Body of pancreas (tissue), 4 donors: ENCODE results near the gene CTSZ. TPM values are rescaled to one million over a fixed set of nuclear protein-coding genes. Genes with fewer than 3 reads are reported as not detected.
A peak's percentile ranks its signal among the peaks of the same experiment; 100 is the strongest.

Experiments
- ATAC-seq: fragments of 150-250 bp; one replicate; pipeline ENCODE4 v1.9.1; 2016
- DNase-seq, 4 donors: peaks; one replicate each; pipeline ENCODE4 v3.0.0-alpha.2; 2019
- H3K27ac ChIP-seq, 4 donors: fragments of 200-600 bp; sonication (generic); 1 replicate in 3 of 4; 2 replicates in 1 of 4; pipeline versions ENCODE4 v1.5.1 to v1.6.1; 2016 to 2019; ENCODE audit warnings: mild to moderate bottlenecking in 1 of 4, mixed read lengths in 1 of 4, moderate library complexity in 1 of 4
- H3K27me3 ChIP-seq, 2 donors: fragments of 200-600 bp; sonication (generic); one replicate each; pipeline ENCODE4 v1.6.0; 2016; ENCODE audit warnings: mild to moderate bottlenecking in 1 of 2
- H3K36me3 ChIP-seq, 2 donors: fragments of 200-600 bp; sonication (generic); replicated peaks in 1 of 2; 2 replicates each; pipeline ENCODE4 v1.5.1; 2016; ENCODE audit warnings: low read depth in 2 of 2; ENCODE audit not compliant: insufficient read depth in 1 of 2
- H3K4me1 ChIP-seq: fragments of 200-600 bp; sonication (generic); one replicate; pipeline ENCODE4 v1.6.0; 2016
- H3K4me3 ChIP-seq, 2 donors: fragments of 200-600 bp; sonication (generic); 1 replicate in 1 of 2; 2 replicates in 1 of 2; pipeline ENCODE4 v1.5.1; 2016 to 2019
- H3K9me3 ChIP-seq, 3 donors: fragments of 200-600 bp; sonication (generic); 1 replicate in 2 of 3; 2 replicates in 1 of 3; pipeline ENCODE4 v1.5.1; 2016
- POLR2A ChIP-seq, 3 donors: fragments of 450-650 bp; IDR thresholded peaks; one replicate each; pipeline ENCODE4 v1.6.1; 2016; ENCODE audit warnings: antibody characterized with exemption in 3 of 3, mild to moderate bottlenecking in 2 of 3
- WGBS, 2 donors: methylation state at CpG; one replicate each; pipeline ENCODE4 v1.1.5; 2017; 5-methylcytosine and 5-hydroxymethylcytosine counted together
- intact Hi-C: fragments of 100-400 bp; cut with DNase I; formaldehyde crosslinking; loops from one replicate; pipeline ENCODE4 v1.15.1; 2023
- total RNA-seq, 2 donors: library from RNA; depleted of rRNA; stranded (reverse); fragments of >200 nt; gene quantifications; one replicate each; pipeline ENCODE4 v1.1.0, GENCODE V29; 2016
- TF ChIP-seq, protein P1 (sequence below), 7 experiments: fragments of 450-650 bp in 4 of 7; fragments of 200-600 bp in 3 of 7; sonication (generic) in 3 of 7; IDR thresholded peaks; one replicate each; pipeline ENCODE4 v1.5.1; 2016 to 2019; ENCODE audit warnings: antibody characterized with exemption in 7 of 7

Gene CTSZ
- total RNA-seq: 10 to 100 TPM; 54.1 to 89.8 TPM

DNA sequence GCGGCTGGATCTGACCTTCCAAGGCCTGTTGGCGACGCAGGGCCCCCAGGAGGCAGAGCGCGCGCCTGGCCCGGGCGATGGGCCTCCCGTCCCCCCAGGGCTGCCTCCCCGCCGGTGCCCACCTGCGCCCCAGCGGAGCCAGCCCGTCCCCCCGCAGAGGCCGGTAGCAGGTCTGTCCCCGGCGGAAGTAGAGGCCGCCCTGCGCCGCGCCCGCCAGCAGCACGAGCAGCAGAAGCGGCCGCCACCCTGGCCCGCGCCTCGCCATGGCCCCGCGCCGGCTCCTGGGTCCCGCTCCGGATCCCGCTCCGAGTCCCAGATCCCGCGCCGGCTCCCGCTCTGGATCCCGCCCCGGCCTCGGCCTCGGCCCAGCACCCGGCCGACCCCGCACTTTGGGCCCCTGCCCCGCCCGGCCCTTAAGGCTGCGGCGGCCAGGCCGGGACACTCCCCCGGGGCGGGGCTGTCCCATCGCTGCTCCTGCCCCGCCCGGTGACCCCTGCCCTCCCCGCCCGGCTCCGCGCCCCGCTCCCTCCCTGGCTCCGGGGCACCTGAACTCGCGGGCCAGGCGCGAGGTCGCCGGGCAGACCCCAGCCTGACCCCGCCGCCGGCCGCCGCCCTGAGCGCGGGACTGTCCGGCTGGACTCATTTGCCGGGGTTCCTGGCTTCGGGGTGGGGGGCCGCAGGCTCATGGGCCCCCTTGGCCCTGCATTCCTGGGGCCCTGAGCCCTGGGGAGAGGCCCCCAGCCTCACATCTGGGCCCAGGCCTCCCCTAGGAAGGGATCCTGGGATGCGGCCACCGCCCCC lies at the start of gene CTSZ:
TSS of gene CTSZ (minus strand) at position 391 of the 801 bp plus-strand sequence. CDS start at position 265, 126 bp downstream.
- H3K9me3 ChIP-seq: no peaks in the 10 kb centered on the region
- H3K27ac ChIP-seq: peak within 1 kb of the TSS; percentile 21 to 81 (median 70)
- DNase-seq (peak; percentile 52 to 71 (median 58)), ATAC-seq (peak; percentile 80)
- intact Hi-C loops: no loop called here
- H3K27me3 ChIP-seq: no peaks in the 10 kb centered on the region
- TF ChIP-seq POLR2A (IDR thresholded peaks at IDR 0.05): peak; percentile 5 to 47 (median 37)
- TF ChIP-seq, protein P1, sequence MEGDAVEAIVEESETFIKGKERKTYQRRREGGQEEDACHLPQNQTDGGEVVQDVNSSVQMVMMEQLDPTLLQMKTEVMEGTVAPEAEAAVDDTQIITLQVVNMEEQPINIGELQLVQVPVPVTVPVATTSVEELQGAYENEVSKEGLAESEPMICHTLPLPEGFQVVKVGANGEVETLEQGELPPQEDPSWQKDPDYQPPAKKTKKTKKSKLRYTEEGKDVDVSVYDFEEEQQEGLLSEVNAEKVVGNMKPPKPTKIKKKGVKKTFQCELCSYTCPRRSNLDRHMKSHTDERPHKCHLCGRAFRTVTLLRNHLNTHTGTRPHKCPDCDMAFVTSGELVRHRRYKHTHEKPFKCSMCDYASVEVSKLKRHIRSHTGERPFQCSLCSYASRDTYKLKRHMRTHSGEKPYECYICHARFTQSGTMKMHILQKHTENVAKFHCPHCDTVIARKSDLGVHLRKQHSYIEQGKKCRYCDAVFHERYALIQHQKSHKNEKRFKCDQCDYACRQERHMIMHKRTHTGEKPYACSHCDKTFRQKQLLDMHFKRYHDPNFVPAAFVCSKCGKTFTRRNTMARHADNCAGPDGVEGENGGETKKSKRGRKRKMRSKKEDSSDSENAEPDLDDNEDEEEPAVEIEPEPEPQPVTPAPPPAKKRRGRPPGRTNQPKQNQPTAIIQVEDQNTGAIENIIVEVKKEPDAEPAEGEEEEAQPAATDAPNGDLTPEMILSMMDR (IDR thresholded peaks at IDR 0.05): no peak
- peaks cover 40% of the 10 kb centered on the region for H3K4me1 ChIP-seq
- no peaks in the 10 kb centered on the region for H3K36me3 ChIP-seq
- peak within 1 kb of the TSS; percentile 31 to 51 for H3K4me3 ChIP-seq
- 5 to 100% methylated on average over 1 to 58 of the region's 82 CpGs for WGBS, 2 donors

DNA sequence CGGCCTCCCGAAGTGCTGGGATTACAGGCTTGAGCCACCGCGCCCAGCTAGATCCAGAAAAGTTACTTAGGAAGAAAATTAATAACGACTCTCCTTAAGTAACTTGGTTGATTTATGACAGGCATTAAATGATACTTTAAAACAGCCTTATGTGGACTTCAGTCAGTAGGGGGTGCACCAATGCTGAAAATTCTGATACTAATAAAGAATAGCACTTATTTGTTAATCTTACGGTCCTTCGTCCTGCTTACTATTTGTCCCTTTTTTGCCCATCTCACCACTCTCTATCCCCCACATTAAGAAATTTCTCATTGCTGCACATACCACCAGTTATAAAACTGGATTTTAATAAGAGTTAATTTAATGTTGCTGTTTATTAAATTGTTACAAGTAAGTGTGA lies 48.2 kb upstream of the CTSZ start:
- intact Hi-C loops: no loop called here
- Histone ChIP-seq H3K4me3 (no peak overlapping the region), H3K27ac (no peak overlapping the region), H3K9me3 (no peaks in the 10 kb centered on the region), H3K36me3 (no peaks in the 10 kb centered on the region), H3K4me1 (no peaks in the 10 kb centered on the region), H3K27me3 (no peaks in the 10 kb centered on the region)
- ATAC-seq: no peak
- 59 to 60% methylated on average over 7 of the region's 7 CpGs for WGBS, 2 donors
- DNase-seq: peak in 2 of 4 donors; percentile 10
- no peak for TF ChIP-seq POLR2A (IDR thresholded peaks at IDR 0.05)
- TF ChIP-seq, protein P1 (IDR thresholded peaks at IDR 0.05): peak in 4 of 7 experiments; percentile 20 to 35 (median 34)

DNA sequence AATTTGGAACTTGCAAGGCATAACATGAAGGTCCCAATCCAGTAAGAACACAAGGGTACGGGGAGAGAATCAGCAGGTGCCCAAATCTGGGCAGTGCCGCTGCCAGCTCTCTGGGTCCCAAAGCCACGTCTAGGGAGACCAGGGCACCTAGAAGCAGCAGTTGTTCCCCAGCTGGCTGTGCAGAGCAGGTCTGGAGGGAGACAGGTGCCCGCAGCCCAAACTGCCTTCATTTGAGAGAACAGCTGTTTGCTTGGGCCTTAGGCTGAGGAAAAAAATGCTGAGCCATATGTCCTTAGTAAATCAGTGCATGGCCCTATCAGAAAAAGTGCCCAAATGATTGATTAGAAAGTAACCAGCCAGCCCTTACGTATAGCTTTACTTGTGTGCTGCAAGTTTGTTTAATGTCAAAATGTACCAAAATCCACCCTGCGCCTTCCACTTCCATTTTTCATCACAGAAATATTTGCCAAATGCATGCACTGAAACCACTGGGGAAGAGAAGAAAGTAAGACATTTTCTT lies 44.7 kb upstream of the CTSZ start:
- H3K4me3 ChIP-seq: no peak overlapping the region
- intact Hi-C loops: no loop called here
- TF ChIP-seq, protein P1 (IDR thresholded peaks at IDR 0.05): no peak
- no peak for TF ChIP-seq POLR2A (IDR thresholded peaks at IDR 0.05)
- ATAC-seq (no peak), DNase-seq (no peak)
- H3K4me1 ChIP-seq: no peaks in the 10 kb centered on the region
- H3K27ac ChIP-seq: no peak overlapping the region
- H3K36me3 ChIP-seq: no peaks in the 10 kb centered on the region
- no peaks in the 10 kb centered on the region for H3K27me3 ChIP-seq
- H3K9me3 ChIP-seq: no peaks in the 10 kb centered on the region
- 74 to 77% methylated on average over 4 to 6 of the region's 6 CpGs for WGBS, 2 donors

DNA sequence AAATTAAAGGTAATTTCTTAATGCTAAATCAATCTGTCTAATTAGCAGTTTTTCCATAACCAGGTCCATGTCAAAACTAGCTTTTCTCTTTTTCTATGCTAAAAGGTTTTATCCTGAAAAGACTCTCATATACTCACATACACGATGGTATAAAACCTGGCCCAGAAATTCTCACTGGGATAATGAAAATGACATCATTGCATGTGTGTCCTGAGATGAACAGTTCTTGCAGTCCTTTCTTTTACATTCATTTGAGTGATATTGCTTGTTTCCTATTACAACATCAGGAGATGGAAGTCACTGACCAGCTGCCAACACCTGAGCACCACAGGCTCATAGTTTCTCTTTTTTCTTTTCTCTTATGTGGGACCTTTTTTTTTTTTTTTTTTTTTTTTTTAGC lies 43.4 kb upstream of the CTSZ start:
- no peaks in the 10 kb centered on the region for H3K27me3 ChIP-seq
- DNase-seq (no peak), ATAC-seq (no peak)
- intact Hi-C loops: no loop called here
- H3K9me3 ChIP-seq: no peaks in the 10 kb centered on the region
- H3K27ac ChIP-seq: no peak overlapping the region
- H3K4me1 ChIP-seq: no peaks in the 10 kb centered on the region
- WGBS, 2 donors: 53 to 55% methylated on average over 1 of the region's 1 CpG
- H3K4me3 ChIP-seq: no peak overlapping the region
- no peaks in the 10 kb centered on the region for H3K36me3 ChIP-seq
- no peak for TF ChIP-seq POLR2A (IDR thresholded peaks at IDR 0.05)
- TF ChIP-seq, protein P1 (IDR thresholded peaks at IDR 0.05): no peak
